Glutamatergic neuron (in vitro differentiated cells): ENCODE results near the gene SLC29A3. TPM values are rescaled to one million over a fixed set of nuclear protein-coding genes. Genes with fewer than 3 reads are reported as not detected.

Experiments used
- DNase-seq: peaks from one replicate; pipeline ENCODE4 v3.0.0; 2022
- H3K27ac Mint-ChIP-seq: one replicate; pipeline ENCODE4 v1.8.0; 2020; ENCODE audit warnings: mild to moderate bottlenecking, mixed read lengths, inconsistent platforms; ENCODE audit not compliant: unreplicated experiment
- H3K27me3 Mint-ChIP-seq: one replicate; pipeline ENCODE4 v1.8.0; 2020; ENCODE audit warnings: mild to moderate bottlenecking, moderate library complexity, mixed read lengths, inconsistent platforms; ENCODE audit not compliant: unreplicated experiment
- H3K36me3 Mint-ChIP-seq: one replicate; pipeline ENCODE4 v1.8.0; 2020; ENCODE audit warnings: mild to moderate bottlenecking, mixed read lengths, inconsistent platforms; ENCODE audit not compliant: unreplicated experiment
- H3K4me1 Mint-ChIP-seq: one replicate; pipeline ENCODE4 v1.8.0; 2020; ENCODE audit warnings: mild to moderate bottlenecking, low read depth, mixed read lengths, inconsistent platforms; ENCODE audit not compliant: unreplicated experiment
- H3K4me3 Mint-ChIP-seq: one replicate; pipeline ENCODE4 v1.8.0; 2020; ENCODE audit warnings: mild to moderate bottlenecking, mixed read lengths, inconsistent platforms; ENCODE audit not compliant: unreplicated experiment
- H3K9me3 Mint-ChIP-seq: one replicate; pipeline ENCODE4 v1.8.0; 2020; ENCODE audit warnings: mild to moderate bottlenecking, moderate library complexity, mixed read lengths, inconsistent platforms; ENCODE audit not compliant: unreplicated experiment
- CTCF ChIP-seq: fragments of 200-600 bp; sonication (generic); IDR thresholded peaks from one replicate; pipeline ENCODE4 v1.5.0; 2021; ENCODE audit not compliant: partially characterized antibody, unreplicated experiment
- total RNA-seq: library from RNA; stranded (reverse); fragmentation: NEBNext Ultra II Directional; extraction: Animal tissue kit (Norgen Biotek cat#: 25700); gene quantifications from one replicate; pipeline ENCODE4 v1.2.1, GENCODE V29; 2021; ENCODE audit not compliant: unreplicated experiment

SLC29A3 gene
- total RNA-seq, 1 donor from 2014 or later, result 7.8 TPM

GRCh38 chr10:71334221-71334791, 15.2 kb downstream of the SLC29A3 start:
- Mint-ChIP-seq H3K4me3 (no peak overlapping the region), H3K27ac (no peak overlapping the region), H3K9me3 (peaks cover 5% of the 10 kb centered on the region), H3K27me3 (peaks cover 12% of the 10 kb centered on the region), H3K36me3 (no peaks in the 10 kb centered on the region), H3K4me1 (peaks cover 18% of the 10 kb centered on the region)
- TF ChIP-seq CTCF, result no peak
- no peak for DNase-seq

DNA sequence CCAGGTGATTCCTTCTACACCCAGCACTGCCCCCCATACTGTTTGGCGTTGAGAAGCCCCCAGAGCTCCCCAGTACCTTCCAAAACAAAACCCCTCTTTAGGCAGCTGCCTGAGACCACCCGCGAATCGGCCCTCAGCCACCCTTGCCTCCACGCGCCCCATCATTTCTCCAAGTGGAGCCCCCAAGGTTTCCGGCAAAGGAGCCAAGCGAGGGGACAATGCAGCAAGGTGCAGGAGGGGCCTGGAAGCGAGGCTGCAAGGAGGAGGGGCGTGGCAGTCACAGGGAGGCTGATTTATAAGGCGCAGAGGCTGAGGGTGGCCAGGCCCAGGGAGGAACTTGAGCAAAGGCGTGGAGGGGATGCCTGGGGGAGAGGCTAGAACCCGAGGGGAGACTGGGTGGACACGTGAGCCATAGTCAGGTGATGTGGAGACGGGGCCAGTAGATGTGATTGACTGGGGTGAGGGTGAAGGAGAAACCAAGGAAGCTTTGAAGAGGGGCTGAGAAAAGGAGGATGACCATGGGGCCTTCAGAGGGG, 16.2 kb downstream of the SLC29A3 start:
- Mint-ChIP-seq H3K36me3 (no peaks in the 10 kb centered on the region), H3K27me3 (peaks cover 12% of the 10 kb centered on the region), H3K9me3 (peaks cover 5% of the 10 kb centered on the region), H3K4me1 (peaks cover 18% of the 10 kb centered on the region), H3K27ac (no peak overlapping the region), H3K4me3 (no peak overlapping the region)
- DNase-seq, result no peak
- no peak for TF ChIP-seq CTCF

DNA sequence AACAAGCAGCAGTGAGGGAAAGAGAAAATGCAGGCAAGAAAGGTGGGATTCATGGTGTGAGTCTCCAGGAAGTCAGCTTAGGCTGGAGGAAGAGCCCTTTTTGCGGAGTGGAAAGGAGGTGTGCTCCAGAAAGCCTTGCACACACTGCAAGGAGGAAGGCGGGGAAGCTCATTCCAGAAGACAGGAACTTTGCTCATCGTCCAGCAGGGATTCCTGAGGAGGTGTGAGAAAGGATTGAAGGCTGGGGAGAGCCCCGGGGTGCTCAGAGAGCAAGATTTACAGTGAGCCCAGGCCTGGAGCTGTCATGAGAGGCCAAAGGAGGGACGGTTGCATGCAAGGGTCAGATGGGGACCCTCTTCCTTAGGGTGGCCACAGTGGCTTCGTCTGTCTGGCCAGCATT, 17.6 kb downstream of the SLC29A3 start:
- peaks cover 5% of the 10 kb centered on the region for H3K9me3 Mint-ChIP-seq
- H3K36me3 Mint-ChIP-seq, result no peaks in the 10 kb centered on the region
- H3K4me3 Mint-ChIP-seq, result no peak overlapping the region
- no peak for TF ChIP-seq CTCF
- peaks cover 18% of the 10 kb centered on the region for H3K4me1 Mint-ChIP-seq
- no peak for DNase-seq
- H3K27ac Mint-ChIP-seq, result no peak overlapping the region
- peaks cover 10% of the 10 kb centered on the region for H3K27me3 Mint-ChIP-seq

GRCh38 chr10:71337219-71337701, 18.2 kb downstream of the SLC29A3 start:
- Mint-ChIP-seq H3K4me1 (peaks cover 18% of the 10 kb centered on the region), H3K9me3 (peaks cover 5% of the 10 kb centered on the region), H3K36me3 (no peaks in the 10 kb centered on the region), H3K27ac (no peak overlapping the region), H3K4me3 (no peak overlapping the region), H3K27me3 (peaks cover 10% of the 10 kb centered on the region)
- DNase-seq, result no peak
- TF ChIP-seq CTCF, result no peak

GRCh38 chr10:71338728-71339495, 19.9 kb downstream of the SLC29A3 start:
- Mint-ChIP-seq H3K9me3 (peaks cover 5% of the 10 kb centered on the region), H3K4me1 (peaks cover 6% of the 10 kb centered on the region), H3K27me3 (peaks cover 10% of the 10 kb centered on the region), H3K4me3 (no peak overlapping the region), H3K27ac (no peak overlapping the region), H3K36me3 (no peaks in the 10 kb centered on the region)
- TF ChIP-seq CTCF, result no peak
- no peak for DNase-seq
